CD4-positive, alpha-beta T cell treated with Interferon gamma for 1 hour (primary cell): ENCODE measurements around the gene ANKRD60.

Experiments used
- DNase-seq: peaks from one replicate; pipeline ENCODE4 v3.0.0-alpha.2; 2020

Gene ANKRD60

DNA sequence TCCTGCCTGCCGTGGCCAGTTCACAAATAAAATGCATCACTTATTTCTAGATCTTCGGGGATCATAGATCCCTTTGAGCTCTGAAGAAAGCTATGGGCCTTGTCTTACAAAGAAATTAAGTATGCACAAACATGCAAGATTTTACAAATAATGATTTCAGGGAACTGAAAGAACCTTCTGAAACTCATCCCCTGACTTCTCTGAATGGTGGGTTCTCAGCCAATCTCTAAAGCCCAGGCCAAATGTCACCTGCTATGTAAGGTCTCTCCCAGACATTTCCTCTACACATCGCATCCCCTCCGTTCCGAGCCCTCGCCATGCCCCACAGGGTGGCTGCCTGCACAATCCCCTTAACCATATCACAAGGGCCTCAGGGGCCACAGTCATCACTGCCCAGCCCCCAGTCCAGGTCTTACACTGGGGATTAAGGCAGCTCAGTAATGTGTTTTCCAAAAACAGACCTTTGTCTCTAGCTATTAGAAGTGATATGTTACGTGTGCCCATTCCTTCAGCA is 16.1 kb upstream of the ANKRD60 start:
- no peak for DNase-seq

DNA sequence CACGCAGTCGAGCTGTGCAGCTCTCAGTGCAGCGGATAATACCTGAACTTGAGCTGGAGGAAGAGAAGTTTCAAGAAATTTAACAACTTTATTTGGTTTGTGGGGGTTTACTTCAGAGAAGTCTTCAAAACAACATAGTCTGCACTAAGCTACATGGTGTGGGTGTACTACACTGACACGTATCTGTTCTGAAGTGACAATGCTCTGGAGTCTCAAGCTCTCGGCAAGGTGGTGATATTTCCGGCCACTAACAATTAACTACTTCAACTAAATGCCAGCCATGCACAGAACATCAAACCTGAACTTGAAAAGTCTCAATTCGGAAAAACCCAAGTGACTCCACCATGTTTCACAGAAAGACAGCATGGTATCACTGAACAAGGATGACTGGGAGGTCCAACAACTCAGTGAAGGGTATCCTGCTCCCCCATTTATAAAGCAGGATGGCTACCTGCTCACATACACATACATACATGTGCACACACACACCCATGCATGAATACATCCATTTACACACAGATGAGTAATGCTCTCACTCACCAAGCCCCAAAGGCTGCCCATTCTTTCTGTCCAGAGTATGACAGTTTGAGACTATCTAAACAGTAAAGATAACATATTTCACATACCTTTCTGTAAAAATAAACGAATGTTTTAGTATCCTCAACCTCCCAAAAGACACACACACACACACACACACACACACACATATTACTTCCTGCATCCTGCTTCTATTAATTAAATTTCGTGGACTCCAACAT is 15.4 kb upstream of the ANKRD60 start:
- no peak for DNase-seq

- no peak for DNase-seq
Observed at GRCh38 chr20:58242824-58243223, 14.4 kb upstream of the ANKRD60 start.

GRCh38 chr20:58241766-58242465 is 13.5 kb upstream of the ANKRD60 start:
- no peak for DNase-seq

DNA sequence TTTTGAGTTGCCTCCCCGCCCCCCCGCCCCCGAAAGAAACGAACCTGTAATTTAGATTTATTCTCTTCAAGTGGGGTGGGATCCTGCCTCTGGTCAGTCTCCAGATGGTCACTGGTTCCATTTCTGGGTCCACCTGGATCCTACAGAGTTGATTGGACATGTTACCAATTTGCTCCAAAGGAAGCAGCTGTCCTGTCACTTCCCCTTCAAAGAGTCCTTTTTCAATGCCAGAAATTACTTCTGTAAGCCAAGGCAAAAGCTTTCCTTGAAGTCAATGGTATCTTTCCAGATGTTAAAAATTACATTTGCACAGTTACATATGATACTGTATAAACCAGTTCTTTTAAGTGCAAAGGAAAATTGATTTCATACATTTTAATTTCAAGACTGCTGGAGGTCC is 12.0 kb upstream of the ANKRD60 start:
- DNase-seq, result no peak

DNA sequence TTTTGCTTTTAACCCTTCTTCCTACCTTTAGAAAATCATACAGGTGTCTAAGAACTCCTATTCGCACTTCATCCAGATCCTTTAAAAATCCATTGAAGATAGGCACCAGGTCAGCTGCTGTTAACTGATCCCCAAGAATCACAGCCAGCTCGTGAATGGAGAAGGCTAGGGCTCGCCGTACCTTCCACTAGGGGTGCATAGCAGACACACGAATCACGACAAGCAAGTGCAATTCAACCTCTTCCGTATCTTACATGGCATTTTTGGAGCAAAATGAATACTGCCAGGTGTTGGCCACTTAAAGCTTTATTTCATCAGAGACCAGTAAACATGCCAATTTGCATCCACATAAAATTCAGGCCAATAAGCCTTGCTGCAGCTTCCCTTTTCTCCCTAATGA is 10.8 kb upstream of the ANKRD60 start:
- DNase-seq, result no peak

- DNase-seq, result no peak
Observed at GRCh38 chr20:58238490-58238889, 10.0 kb upstream of the ANKRD60 start.

GRCh38 chr20:58237318-58238132 is 9.1 kb upstream of the ANKRD60 start:
- DNase-seq, result no peak

- DNase-seq, result peak; percentile 69
Observed at GRCh38 chr20:58236612-58237317, 8.3 kb upstream of the ANKRD60 start.

DNA sequence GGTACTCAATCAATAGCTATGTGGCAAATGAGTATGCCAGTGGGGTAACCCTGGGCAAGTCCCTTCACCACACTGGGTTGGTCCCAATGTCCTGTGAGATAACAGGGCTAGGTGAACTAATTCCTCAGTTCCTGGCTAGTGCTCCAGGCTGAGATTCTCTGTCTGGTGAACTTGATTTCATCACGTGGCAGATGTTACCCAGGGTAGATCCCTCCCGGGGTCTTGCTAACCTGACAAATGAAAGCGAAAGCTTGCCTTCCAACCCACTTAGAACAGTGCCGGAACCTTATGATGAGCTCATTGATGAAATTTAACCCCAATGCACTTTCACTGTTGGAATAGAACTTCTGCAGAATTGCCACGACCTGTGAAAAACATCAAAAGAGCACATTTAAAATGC is 6.6 kb upstream of the ANKRD60 start:
- DNase-seq, result no peak

DNA sequence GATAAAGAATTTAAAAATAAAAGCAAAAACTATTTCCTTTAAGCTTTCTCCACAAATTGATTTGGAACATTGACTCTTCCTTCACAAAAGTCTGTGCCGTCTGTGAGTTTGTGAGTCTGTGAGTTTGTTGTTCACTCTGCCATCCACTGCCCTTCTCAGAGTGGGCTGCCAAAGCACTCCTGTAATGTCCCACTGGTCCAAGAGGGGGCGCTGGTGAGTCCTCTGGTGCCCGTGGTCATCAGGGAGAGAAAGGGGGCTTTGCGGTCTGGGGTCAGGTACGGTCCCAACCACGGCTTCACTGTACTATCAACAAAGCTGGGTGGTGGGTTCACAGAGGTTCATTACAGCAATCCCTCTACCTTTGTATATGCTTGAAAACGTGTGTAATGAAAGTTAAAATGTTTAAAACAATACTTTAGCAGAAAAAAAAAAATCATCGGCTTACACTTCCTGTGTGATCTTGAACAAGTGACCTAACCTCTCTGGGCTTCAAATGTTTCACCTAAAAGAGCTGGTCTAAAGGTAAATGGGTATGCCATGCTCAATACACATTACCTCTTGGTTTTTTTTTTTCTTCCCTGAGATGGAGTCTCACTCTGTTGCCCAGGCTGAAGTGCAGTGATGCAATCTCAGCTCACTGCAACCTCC is 5.6 kb upstream of the ANKRD60 start:
- DNase-seq, result peak; percentile 12

- no peak for DNase-seq
Observed at GRCh38 chr20:58233393-58233792, 4.9 kb upstream of the ANKRD60 start.

- DNase-seq, result no peak
Observed at GRCh38 chr20:58231683-58232082, 3.2 kb upstream of the ANKRD60 start.

- DNase-seq, result no peak
Observed at GRCh38 chr20:58229198-58229798, 845 bp upstream of the ANKRD60 start.

- DNase-seq, result no peak
Observed at GRCh38 chr20:58228103-58228483, 360 bp downstream of the ANKRD60 start.

DNA sequence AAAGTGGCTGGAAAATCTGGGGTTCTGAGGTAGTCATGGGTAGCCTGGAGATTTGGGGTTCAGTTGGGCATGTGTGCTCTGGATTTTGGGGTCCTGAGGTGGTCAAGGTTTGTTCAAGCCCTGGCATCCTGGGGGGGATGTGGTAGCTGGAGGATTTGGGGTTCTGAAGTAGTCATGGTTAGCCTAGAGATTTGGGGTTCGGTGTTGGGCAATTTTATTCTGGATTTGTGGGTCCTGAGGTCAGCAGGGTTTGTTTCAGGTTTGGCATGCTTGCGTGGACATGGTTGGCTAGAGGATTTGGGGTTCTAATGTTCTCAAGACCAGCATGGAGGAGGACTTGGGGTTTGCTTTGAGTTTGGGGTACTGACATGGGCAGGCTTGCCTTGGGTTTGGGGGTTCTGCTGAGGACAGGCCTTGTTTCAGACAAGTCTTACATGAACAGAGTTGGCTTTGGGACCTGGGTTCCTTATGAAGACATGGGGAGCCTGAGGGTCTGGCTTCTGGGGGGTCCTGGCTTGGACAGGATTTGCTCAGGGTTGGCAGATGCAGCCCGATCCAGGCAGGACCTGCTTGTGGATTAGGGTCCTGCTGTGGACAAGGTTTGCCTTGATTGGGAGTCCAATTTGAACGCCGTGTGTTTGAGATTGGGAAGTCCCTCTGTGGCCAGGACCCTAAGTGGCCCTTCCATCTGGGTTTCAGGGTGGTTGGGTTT is 906 bp downstream of the ANKRD60 start:
- DNase-seq, result no peak

- no peak for DNase-seq
Observed at GRCh38 chr20:58225452-58226200, 2.8 kb downstream of the ANKRD60 start.

DNA sequence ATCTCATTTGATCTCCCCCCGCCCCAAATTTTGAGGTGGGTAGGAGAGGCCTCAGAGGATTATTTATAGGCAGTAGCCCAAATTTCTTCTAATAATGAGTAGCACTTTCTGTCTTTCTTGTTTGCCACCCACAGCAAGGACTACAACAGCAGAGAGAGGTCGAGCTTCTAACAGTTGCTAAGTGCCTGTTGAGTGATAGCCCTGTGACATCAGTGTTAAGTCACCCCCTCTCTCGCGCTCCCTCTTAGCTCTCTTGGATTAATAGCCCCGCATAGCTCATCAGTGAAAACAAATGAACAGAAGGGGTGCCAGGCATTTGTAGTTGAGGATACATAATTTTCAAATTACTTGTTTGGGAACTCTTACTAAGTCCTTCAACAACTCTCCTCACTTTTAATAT is 3.5 kb downstream of the ANKRD60 start:
- DNase-seq, result no peak

- no peak for DNase-seq
Observed at GRCh38 chr20:58224097-58224496, 4.4 kb downstream of the ANKRD60 start.

- DNase-seq, result no peak
Observed at GRCh38 chr20:58223358-58223941, 5.0 kb downstream of the ANKRD60 start.
